Duodenal mucosa (tissue), 2 donors: ENCODE data around the gene C1QTNF9.
"Not testable (repeated sequence)": the region's sequence is repeated elsewhere in the genome, so short reads cannot be mapped to it uniquely, and the experiment has no call there.

ENCODE experiments used
- H3K27ac ChIP-seq: one replicate; pipeline ENCODE4 v1.7.0; 2013; ENCODE audit warnings: low read depth, low read length
- H3K27me3 ChIP-seq, 2 donors: one replicate each; pipeline ENCODE4 v1.7.0; 2013; ENCODE audit warnings: low read length in 2 of 2, control low read depth in 1 of 2; ENCODE audit not compliant: insufficient read depth in 2 of 2, control insufficient read depth in 1 of 2
- H3K36me3 ChIP-seq, 2 donors: one replicate each; pipeline ENCODE4 v1.7.0; 2013; ENCODE audit warnings: low read length in 2 of 2, control low read depth in 1 of 2; ENCODE audit not compliant: insufficient read depth in 2 of 2, control insufficient read depth in 1 of 2
- H3K4me1 ChIP-seq, 2 donors: one replicate each; pipeline ENCODE4 v1.7.0; 2013; ENCODE audit warnings: low read length in 2 of 2, control low read depth in 1 of 2; ENCODE audit not compliant: insufficient read depth in 2 of 2, control insufficient read depth in 1 of 2
- H3K4me3 ChIP-seq, 2 donors: one replicate each; pipeline ENCODE4 v1.7.0; 2013; ENCODE audit warnings: low read length in 2 of 2, low read depth in 1 of 2
- H3K9ac ChIP-seq, 2 donors: one replicate each; pipeline ENCODE4 v1.7.0; 2013; ENCODE audit warnings: low read length in 2 of 2, low read depth in 1 of 2
- H3K9me3 ChIP-seq, 2 donors: one replicate each; pipeline ENCODE4 v1.7.0; 2013; ENCODE audit warnings: low read length in 2 of 2, control low read depth in 1 of 2; ENCODE audit not compliant: control insufficient read depth in 1 of 2

The C1QTNF9 gene

DNA sequence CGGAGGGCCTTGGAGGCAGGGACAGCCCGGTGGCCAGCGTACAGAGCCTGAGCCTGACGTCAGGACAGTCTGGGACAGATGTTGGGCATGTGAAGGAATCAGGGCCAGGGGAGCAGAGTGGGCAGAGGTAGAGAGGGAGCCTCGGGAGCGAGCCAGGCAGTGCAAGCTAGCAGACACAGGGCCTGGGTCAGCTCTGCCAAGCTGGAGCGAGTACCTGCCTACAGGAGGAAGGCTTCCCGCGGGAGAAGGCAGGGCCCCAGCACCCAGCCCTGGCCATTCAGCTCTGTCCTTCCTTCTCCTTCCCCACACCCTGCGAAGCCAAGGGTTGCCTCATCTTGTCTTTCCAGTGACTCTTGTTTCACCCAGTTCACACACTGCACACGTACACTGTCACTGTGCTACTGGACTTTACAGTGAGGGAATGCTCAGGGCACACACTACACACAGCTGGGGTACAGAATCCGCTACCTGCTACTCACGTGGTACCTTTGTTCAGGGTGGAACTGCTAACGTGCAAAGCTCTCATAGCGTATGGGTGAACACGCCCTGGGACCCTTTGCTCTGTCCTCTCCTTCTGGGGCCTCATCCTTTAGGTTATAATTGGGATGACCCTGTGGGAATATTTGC lies 9.8 kb upstream of the C1QTNF9 start:
- no peak overlapping the region for H3K4me3 ChIP-seq
- H3K27ac ChIP-seq: no peak overlapping the region
- peaks cover 72 to 92% of the 10 kb centered on the region in 2 donors for H3K36me3 ChIP-seq
- no peaks in the 10 kb centered on the region for H3K9me3 ChIP-seq
- H3K9ac ChIP-seq: no peak overlapping the region
- H3K4me1 ChIP-seq: no peaks in the 10 kb centered on the region
- H3K27me3 ChIP-seq: no peaks in the 10 kb centered on the region

DNA sequence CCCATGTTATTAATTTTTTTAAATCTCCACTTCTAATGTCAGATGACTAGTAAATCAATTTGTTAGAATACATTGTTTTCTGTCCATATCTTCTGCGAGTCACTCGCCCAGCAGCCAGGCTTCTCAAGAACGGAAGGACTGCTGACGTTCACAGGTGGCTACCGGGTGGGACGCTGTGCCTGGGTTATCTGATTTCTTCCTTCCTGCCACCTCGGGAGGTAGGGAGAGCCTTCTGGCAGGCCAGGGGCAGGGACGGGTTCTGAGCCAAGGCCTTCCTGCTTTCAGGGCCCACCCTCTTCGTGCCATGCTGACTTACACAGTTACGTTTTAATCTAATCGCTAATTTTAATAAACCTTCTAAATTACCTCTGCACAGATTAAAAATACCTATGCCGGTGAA lies 7.9 kb upstream of the C1QTNF9 start:
- no peak overlapping the region for H3K27ac ChIP-seq

GRCh38 chr13:24301911-24302310 lies 7.5 kb upstream of the C1QTNF9 start:
- no peaks in the 10 kb centered on the region for H3K27me3 ChIP-seq
- H3K4me1 ChIP-seq: no peaks in the 10 kb centered on the region
- H3K27ac ChIP-seq: no peak overlapping the region
- peaks cover 58 to 78% of the 10 kb centered on the region in 2 donors for H3K36me3 ChIP-seq
- no peaks in the 10 kb centered on the region for H3K9me3 ChIP-seq
- H3K4me3 ChIP-seq: no peak overlapping the region
- no peak overlapping the region for H3K9ac ChIP-seq

More for the DNA sequence above, 7.9 kb upstream of the C1QTNF9 start:
- Histone ChIP-seq H3K36me3 (peaks cover 60 to 83% of the 10 kb centered on the region in 2 donors), H3K9ac (no peak overlapping the region), H3K27me3 (no peaks in the 10 kb centered on the region), H3K4me1 (no peaks in the 10 kb centered on the region), H3K4me3 (no peak overlapping the region), H3K9me3 (no peaks in the 10 kb centered on the region)

DNA sequence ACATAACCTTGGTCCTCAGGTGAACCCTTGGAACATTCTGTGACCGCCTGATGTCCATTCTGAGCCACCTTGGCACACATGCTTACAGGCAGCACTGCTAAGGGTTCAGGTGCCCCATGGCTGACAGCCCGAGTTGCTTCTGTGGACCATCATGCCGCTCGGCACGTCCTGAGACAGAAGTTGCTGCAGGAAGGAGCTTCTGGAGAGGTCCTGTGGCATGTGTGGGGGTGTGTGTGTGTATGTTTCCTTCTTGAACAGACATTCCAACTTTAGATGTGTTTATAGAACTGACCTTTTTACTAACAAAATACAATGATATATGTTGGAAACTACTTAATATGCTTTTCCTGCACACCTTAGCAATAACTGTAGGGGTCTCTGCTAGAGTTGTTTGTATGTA lies 4.8 kb upstream of the C1QTNF9 start:
- Histone ChIP-seq H3K4me3 (no peak overlapping the region), H3K9me3 (no peaks in the 10 kb centered on the region), H3K27ac (no peak overlapping the region), H3K27me3 (no peaks in the 10 kb centered on the region), H3K4me1 (no peaks in the 10 kb centered on the region), H3K9ac (no peak overlapping the region), H3K36me3 (peaks cover 40 to 51% of the 10 kb centered on the region in 2 donors)

DNA sequence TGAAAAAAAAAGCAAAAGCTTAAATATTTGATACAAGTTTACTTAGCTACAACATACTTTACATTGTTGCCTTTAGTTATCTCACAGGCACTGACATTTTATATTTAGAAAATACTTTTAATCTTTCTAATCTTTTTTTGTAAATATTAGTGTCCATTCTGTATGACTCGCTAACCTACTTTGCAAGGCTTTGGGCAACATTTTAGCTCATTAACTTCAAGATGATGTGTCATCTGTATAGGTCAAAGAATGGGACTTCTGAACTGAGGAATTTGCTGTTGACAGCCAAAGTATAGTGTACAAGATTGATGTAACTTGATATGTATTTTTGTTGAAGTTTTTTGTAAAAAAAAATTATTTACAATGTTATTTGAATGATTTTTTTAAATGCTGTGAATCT lies 2.7 kb upstream of the C1QTNF9 start:
- Histone ChIP-seq H3K9me3 (no peaks in the 10 kb centered on the region), H3K36me3 (peaks cover 21 to 32% of the 10 kb centered on the region in 2 donors), H3K4me1 (no peaks in the 10 kb centered on the region), H3K27me3 (no peaks in the 10 kb centered on the region), H3K27ac (no peak overlapping the region), H3K9ac (no peak overlapping the region), H3K4me3 (no peak overlapping the region)

DNA sequence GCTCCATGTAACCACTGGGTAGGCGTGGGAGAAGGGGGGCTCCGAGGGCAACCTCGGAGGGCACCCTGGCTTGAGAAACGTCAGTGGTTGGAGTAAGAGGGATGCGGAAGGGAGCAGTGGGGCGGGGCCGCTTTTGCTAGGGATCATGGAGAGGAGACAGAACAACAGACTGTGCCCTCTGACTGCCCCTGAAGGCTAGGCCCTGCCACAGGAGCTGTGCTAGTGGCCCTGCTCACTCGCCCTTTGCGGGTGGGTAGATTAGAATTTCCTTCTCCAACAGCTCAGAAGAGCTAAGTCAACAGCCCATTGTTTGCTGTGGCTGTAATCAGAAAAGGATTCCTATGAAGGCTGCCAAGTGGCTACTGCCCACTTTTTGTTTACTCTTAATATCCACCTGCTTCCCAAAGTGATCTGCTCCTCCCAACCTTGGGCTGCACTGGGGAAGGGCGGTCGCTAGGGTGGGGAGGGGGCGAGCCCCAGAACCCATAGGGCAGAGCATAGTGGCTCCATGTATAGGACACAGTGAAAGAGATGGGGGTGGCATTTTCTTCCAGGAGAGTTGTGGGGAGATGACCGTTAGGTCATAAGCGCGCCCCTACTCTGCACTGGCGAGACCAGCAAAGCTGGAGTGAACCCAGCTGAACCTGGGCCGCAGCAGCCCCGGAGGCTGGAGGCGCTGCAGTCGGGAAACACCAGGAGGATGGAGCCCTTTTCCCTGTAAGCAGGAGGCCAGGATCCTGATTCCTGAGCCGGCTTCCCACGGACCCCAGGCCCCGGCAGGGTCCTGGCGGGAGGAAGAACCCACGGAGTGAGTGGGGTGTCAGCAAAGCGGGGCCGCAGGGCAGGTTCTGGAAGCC lies 1.9 kb upstream of the C1QTNF9 start:
- Histone ChIP-seq H3K36me3 (peaks cover 17 to 31% of the 10 kb centered on the region in 2 donors), H3K9ac (no peak overlapping the region), H3K4me3 (no peak overlapping the region)

GRCh38 chr13:24308068-24308445 lies 1.3 kb upstream of the C1QTNF9 start:
- Histone ChIP-seq H3K27ac (no peak overlapping the region), H3K4me3 (no peak overlapping the region), H3K4me1 (no peaks in the 10 kb centered on the region), H3K9ac (no peak overlapping the region), H3K9me3 (no peaks in the 10 kb centered on the region), H3K27me3 (no peaks in the 10 kb centered on the region), H3K36me3 (peaks cover 11 to 25% of the 10 kb centered on the region in 2 donors)

More for the DNA sequence above, 1.9 kb upstream of the C1QTNF9 start:
- Histone ChIP-seq H3K9me3 (no peaks in the 10 kb centered on the region), H3K27ac (no peak overlapping the region), H3K4me1 (no peaks in the 10 kb centered on the region), H3K27me3 (no peaks in the 10 kb centered on the region)

- no peak overlapping the region for H3K4me3 ChIP-seq
- peaks cover 8 to 20% of the 10 kb centered on the region in 2 donors for H3K36me3 ChIP-seq
- H3K27me3 ChIP-seq: no peaks in the 10 kb centered on the region
- no peaks in the 10 kb centered on the region for H3K9me3 ChIP-seq
- no peak overlapping the region for H3K9ac ChIP-seq
- no peak overlapping the region for H3K27ac ChIP-seq
- H3K4me1 ChIP-seq: no peaks in the 10 kb centered on the region
These were observed 826 bp upstream of the C1QTNF9 start for GRCh38 chr13:24308488-24309020.

- no peak overlapping the region for H3K9ac ChIP-seq
- H3K36me3 ChIP-seq: no peaks in the 10 kb centered on the region
- H3K27ac ChIP-seq: no peak overlapping the region
- H3K9me3 ChIP-seq: no peaks in the 10 kb centered on the region
- no peaks in the 10 kb centered on the region for H3K4me1 ChIP-seq
- no peaks in the 10 kb centered on the region for H3K27me3 ChIP-seq
- no peak overlapping the region for H3K4me3 ChIP-seq
These were observed 4.1 kb downstream of the C1QTNF9 start for GRCh38 chr13:24313439-24313838.

GRCh38 chr13:24317835-24318234 lies 8.5 kb downstream of the C1QTNF9 start:
- H3K36me3 ChIP-seq, H3K27ac ChIP-seq, H3K4me1 ChIP-seq, H3K9ac ChIP-seq, H3K27me3 ChIP-seq, H3K9me3 ChIP-seq, H3K4me3 ChIP-seq: not testable (repeated sequence)
